H1 (cell line): Measurements from ENCODE around the gene TMPRSS4. TPM values are rescaled to one million over a fixed set of nuclear protein-coding genes. Genes with fewer than 3 reads are reported as not detected.

Experiments used
- CBX5 ChIP-seq: fragments of 300-800, 300-1000 bp; sonication (generic); IDR thresholded peaks from 2 replicates; pipeline ENCODE4 v1.7.1; 2016; ENCODE audit warnings: antibody characterized with exemption, low read length, low read depth
- CTBP2 ChIP-seq: IDR thresholded peaks from 2 replicates; pipeline ENCODE4 v1.7.0; 2011; ENCODE audit warnings: borderline replicate concordance, mild to moderate bottlenecking, moderate library complexity, mixed read lengths, low read length; ENCODE audit not compliant: insufficient read depth, insufficient read length
- KDM1A ChIP-seq: fragments of 200-600, 300-600 bp; sonication (generic); IDR thresholded peaks from 2 replicates; pipeline ENCODE4 v1.7.1; 2016; ENCODE audit warnings: mild to moderate bottlenecking, low read length, borderline replicate concordance
- TCF12 ChIP-seq: IDR thresholded peaks from 2 replicates; pipeline ENCODE4 v1.6.1; 2011; ENCODE audit warnings: low read depth, mild to moderate bottlenecking, low read length
- polyA plus RNA-seq, 7 experiments: library from polyadenylated mRNA; depleted of rRNA in 3 of 7; stranded (reverse) in 5 of 7; unstranded in 2 of 7; fragments of >200 nt in 5 of 7; fragments of 200-250 nt in 2 of 7; gene quantifications; 1 replicate in 5 of 7; 2 replicates in 1 of 7; 4 replicates in 1 of 7; pipeline versions ENCODE4 v1.2.1 to v1.2.3, GENCODE V29; 2011 to 2013; ENCODE audit warnings: missing spikeins in 2 of 7, mixed read lengths in 2 of 7
- total RNA-seq: library from RNA; stranded (reverse); fragmentation: NEBNext Ultra II Directional; extraction: Animal tissue kit (Norgen Biotek cat#: 25700); gene quantifications from 2 replicates; pipeline ENCODE4 v1.2.1, GENCODE V29; 2021
- TF ChIP-seq, protein P1 (sequence below): IDR thresholded peaks from 2 replicates; pipeline ENCODE4 v1.6.1; 2012; ENCODE audit warnings: low read length, inconsistent platforms
- TF ChIP-seq, protein P2 (sequence below): IDR thresholded peaks from 2 replicates; pipeline ENCODE4 v1.6.1; 2012; ENCODE audit warnings: inconsistent platforms

Gene TMPRSS4
- total and polyA plus RNA-seq, 2 of the 8 experiments (the other 6 are each of a cell fraction or from before 2014, with no cell fraction given): 0.11 to 0.58 TPM

DNA sequence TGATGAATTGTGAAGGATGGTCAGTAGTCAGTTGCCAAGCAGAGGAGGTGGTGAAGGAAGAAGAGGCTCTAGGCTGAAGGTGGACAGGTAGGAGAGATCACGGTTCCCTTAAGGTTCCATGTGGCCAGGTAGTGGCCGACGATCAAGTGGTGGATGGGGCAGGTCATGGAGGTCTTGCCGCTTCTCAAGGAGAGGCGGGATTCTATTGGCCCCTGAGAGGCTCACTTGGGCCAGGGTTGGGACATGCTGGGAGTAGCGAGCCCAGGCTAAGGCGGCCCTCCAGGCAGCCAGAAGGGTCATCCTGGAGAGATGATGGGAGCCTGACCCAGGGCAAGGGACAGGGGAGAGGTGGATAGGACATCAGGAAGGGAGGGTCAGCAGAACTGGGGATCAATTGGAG lies 20.9 kb upstream of the TMPRSS4 start (continued):
- TF ChIP-seq, protein P1, sequence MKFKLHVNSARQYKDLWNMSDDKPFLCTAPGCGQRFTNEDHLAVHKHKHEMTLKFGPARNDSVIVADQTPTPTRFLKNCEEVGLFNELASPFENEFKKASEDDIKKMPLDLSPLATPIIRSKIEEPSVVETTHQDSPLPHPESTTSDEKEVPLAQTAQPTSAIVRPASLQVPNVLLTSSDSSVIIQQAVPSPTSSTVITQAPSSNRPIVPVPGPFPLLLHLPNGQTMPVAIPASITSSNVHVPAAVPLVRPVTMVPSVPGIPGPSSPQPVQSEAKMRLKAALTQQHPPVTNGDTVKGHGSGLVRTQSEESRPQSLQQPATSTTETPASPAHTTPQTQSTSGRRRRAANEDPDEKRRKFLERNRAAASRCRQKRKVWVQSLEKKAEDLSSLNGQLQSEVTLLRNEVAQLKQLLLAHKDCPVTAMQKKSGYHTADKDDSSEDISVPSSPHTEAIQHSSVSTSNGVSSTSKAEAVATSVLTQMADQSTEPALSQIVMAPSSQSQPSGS: no peak
- TF ChIP-seq TCF12 (no peak), CTBP2 (no peak), CBX5 (no peak), KDM1A (no peak)
- TF ChIP-seq, protein P2, sequence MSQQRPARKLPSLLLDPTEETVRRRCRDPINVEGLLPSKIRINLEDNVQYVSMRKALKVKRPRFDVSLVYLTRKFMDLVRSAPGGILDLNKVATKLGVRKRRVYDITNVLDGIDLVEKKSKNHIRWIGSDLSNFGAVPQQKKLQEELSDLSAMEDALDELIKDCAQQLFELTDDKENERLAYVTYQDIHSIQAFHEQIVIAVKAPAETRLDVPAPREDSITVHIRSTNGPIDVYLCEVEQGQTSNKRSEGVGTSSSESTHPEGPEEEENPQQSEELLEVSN: no peak
